Activated naive CD4-positive, alpha-beta T cell treated with anti-CD3 and anti-CD28 coated beads for 36 hours (primary cell): ENCODE measurements around the gene DOK6. TPM values are rescaled to one million over a fixed set of nuclear protein-coding genes. Genes with fewer than 3 reads are reported as not detected.
"Not testable (repeated sequence)": the region's sequence is repeated elsewhere in the genome, so short reads cannot be mapped to it uniquely, and the experiment has no call there.

ENCODE experiments used
- CTCF ChIA-PET: fragments of 350-600 bp; sonication (Branson Sonifier 250); formaldehyde crosslinking; loops from one replicate; lab custom pipeline; 2021; ENCODE audit warnings: antibody characterized with exemption; lab: Charles Lee
- DNase-seq: peaks from one replicate; pipeline ENCODE4 v3.0.0-alpha.2; 2020
- H3K27ac Mint-ChIP-seq: one replicate; pipeline ENCODE4 v1.8.0; 2021; ENCODE audit warnings: mild to moderate bottlenecking, mixed read lengths
- H3K27me3 Mint-ChIP-seq: one replicate; pipeline ENCODE4 v1.8.0; 2021; ENCODE audit warnings: low read depth, mixed read lengths
- H3K36me3 Mint-ChIP-seq: one replicate; pipeline ENCODE4 v1.8.0; 2021; ENCODE audit warnings: low read depth, mixed read lengths
- H3K4me1 Mint-ChIP-seq: one replicate; pipeline ENCODE4 v1.8.0; 2021; ENCODE audit warnings: low read depth, mixed read lengths
- H3K4me3 Mint-ChIP-seq: one replicate; pipeline ENCODE4 v1.8.0; 2021; ENCODE audit warnings: mild to moderate bottlenecking, moderate library complexity, mixed read lengths
- H3K9me3 Mint-ChIP-seq: one replicate; pipeline ENCODE4 v1.8.0; 2021; ENCODE audit warnings: mixed read lengths
- intact Hi-C: fragments of 100-400 bp; cut with micrococcal nuclease; formaldehyde crosslinking; loops from one replicate; pipeline ENCODE4 v1.15.1; 2023
- total RNA-seq, 2 experiments: library from RNA; stranded (reverse); gene quantifications; one replicate each; pipeline ENCODE4 v1.2.3, GENCODE V29; 2021

DOK6 gene
- total RNA-seq, 2 experiments from 2014 or later: not detected

DNA sequence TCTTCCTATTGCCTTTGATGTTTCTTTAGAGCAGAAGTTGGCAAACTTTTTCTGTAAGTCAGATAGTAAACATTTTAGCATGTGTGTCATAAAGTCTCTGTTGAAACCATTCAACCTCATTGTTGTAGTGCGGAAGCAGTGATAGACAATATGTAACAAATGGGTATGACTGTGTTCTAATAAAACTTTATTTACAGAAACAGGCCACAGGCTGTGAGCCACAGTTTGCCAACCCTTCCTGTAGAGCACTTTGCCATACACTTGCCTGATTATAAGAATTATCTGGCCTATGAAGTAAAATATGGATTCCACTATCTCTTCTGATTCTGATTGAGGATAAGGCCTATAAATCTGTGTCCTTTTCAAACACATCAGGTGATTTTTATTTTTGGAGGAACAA lies 237.4 kb downstream of the DOK6 start:
- H3K4me1 Mint-ChIP-seq: no peaks in the 10 kb centered on the region
- no peaks in the 10 kb centered on the region for H3K36me3 Mint-ChIP-seq
- H3K27me3 Mint-ChIP-seq: no peaks in the 10 kb centered on the region
- no peak overlapping the region for H3K4me3 Mint-ChIP-seq
- no peaks in the 10 kb centered on the region for H3K9me3 Mint-ChIP-seq
- intact Hi-C loops: loop anchor here (5.0 to 10.0 kb wide), 2 partner anchors 559 to 817 kb away; no protein-coding TSS in a partner anchor
- no peak overlapping the region for H3K27ac Mint-ChIP-seq
- CTCF ChIA-PET: interaction anchor here (1.3 to 1.8 kb wide), 2 partner anchors 9 to 449 kb away, joined by 5 read pairs; no protein-coding TSS in a partner anchor
- no peak for DNase-seq

- CTCF ChIA-PET: interaction anchor here (0.6 to 1.8 kb wide), 2 partner anchors 10 to 465 kb away, joined by 3 to 5 read pairs; no protein-coding TSS in a partner anchor
- Mint-ChIP-seq H3K27ac (no peak overlapping the region), H3K4me1 (no peaks in the 10 kb centered on the region), H3K9me3 (no peaks in the 10 kb centered on the region), H3K27me3 (peaks cover 3% of the 10 kb centered on the region), H3K4me3 (no peak overlapping the region), H3K36me3 (no peaks in the 10 kb centered on the region)
- no peak for DNase-seq
- intact Hi-C loops: no loop called here
Observed at GRCh38 chr18:69647702-69648101, 247.0 kb downstream of the DOK6 start.

GRCh38 chr18:69648486-69648885 lies 247.8 kb downstream of the DOK6 start:
- H3K4me1 Mint-ChIP-seq: no peaks in the 10 kb centered on the region
- intact Hi-C loops: no loop called here
- CTCF ChIA-PET: interaction anchor here (0.6 kb wide), 1 partner anchor 465 kb away, joined by 3 read pairs; no protein-coding TSS in a partner anchor
- no peaks in the 10 kb centered on the region for H3K36me3 Mint-ChIP-seq
- no peak overlapping the region for H3K27ac Mint-ChIP-seq
- H3K4me3 Mint-ChIP-seq: no peak overlapping the region
- DNase-seq: no peak
- H3K9me3 Mint-ChIP-seq: no peaks in the 10 kb centered on the region
- peaks cover 3% of the 10 kb centered on the region for H3K27me3 Mint-ChIP-seq

DNA sequence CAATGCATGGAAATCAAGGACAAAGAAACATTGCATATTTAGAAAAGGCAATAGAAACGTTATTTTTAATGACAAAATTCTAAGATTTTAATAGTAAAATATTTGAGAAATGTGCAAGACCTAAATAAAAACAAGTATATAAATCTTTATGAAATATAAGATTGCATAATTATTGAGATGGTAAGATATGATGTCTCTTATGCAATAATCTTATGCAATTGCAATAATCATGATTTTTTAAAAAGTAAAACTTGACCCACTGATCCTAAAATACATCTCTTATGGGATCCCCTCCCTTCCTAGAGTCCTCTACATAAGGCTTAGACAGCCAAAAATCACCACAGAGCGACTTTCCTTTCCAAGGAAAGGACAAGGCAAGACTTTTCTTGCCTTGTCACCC lies 249.0 kb downstream of the DOK6 start:
- H3K4me1 Mint-ChIP-seq: no peaks in the 10 kb centered on the region
- peaks cover 3% of the 10 kb centered on the region for H3K27me3 Mint-ChIP-seq
- intact Hi-C loops: no loop called here
- DNase-seq: no peak
- H3K27ac Mint-ChIP-seq: no peak overlapping the region
- H3K9me3 Mint-ChIP-seq: no peaks in the 10 kb centered on the region
- no peak overlapping the region for H3K4me3 Mint-ChIP-seq
- CTCF ChIA-PET: no interaction called here
- H3K36me3 Mint-ChIP-seq: no peaks in the 10 kb centered on the region

DNA sequence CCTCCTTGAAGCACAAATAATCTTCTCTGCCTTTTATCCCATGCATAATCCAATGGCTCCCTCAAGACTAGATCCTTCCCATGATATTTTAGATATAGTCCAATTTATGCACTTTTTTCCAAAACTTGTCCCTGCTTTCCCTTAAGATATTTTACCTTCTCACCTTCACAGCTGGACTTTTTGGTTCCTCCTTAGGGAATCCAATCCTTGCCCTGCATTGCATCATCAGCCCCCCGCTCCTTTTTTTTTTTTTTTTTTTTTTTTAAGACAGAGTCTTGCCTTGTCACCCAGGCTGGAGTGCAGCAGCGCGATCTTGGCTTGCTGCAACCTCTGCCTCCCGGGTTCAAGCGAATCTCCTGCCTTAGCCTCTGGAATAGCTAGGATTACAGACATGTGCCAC lies 250.6 kb downstream of the DOK6 start:
- Mint-ChIP-seq H3K4me1 (no peaks in the 10 kb centered on the region), H3K4me3 (no peak overlapping the region), H3K27me3 (peaks cover 3% of the 10 kb centered on the region), H3K36me3 (no peaks in the 10 kb centered on the region), H3K9me3 (no peaks in the 10 kb centered on the region), H3K27ac (no peak overlapping the region)
- DNase-seq: no peak
- CTCF ChIA-PET: no interaction called here
- intact Hi-C loops: no loop called here

GRCh38 chr18:69655816-69656215 lies 255.1 kb downstream of the DOK6 start:
- intact Hi-C loops: no loop called here
- CTCF ChIA-PET: no interaction called here
- Mint-ChIP-seq H3K36me3 (no peaks in the 10 kb centered on the region), H3K4me1 (no peaks in the 10 kb centered on the region), H3K9me3 (no peaks in the 10 kb centered on the region), H3K27ac (no peak overlapping the region), H3K27me3 (peaks cover 3% of the 10 kb centered on the region), H3K4me3 (no peak overlapping the region)
- no peak for DNase-seq

DNA sequence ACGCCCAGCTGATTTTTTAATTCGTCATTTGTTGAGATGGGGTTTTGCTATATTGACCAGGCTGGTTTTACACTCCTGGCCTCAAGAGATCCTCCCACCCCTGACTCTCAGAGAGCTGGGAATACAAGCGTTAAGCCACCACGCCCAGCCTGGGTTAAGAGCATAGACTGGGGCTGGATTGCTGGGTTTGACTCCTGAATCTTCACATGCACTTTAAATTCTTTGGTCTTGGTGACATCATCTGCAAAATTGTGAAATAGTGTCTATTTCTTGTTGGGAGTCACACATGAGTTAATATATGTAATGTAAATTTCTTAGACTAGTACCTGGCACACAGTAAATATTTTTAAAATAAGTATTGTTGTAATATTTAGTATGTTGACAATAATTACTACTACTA lies 257.4 kb downstream of the DOK6 start:
- Mint-ChIP-seq H3K36me3 (no peaks in the 10 kb centered on the region), H3K4me3 (no peak overlapping the region), H3K27ac (no peak overlapping the region), H3K27me3 (no peaks in the 10 kb centered on the region), H3K4me1 (no peaks in the 10 kb centered on the region), H3K9me3 (no peaks in the 10 kb centered on the region)
- CTCF ChIA-PET: no interaction called here
- DNase-seq: no peak
- intact Hi-C loops: no loop called here

DNA sequence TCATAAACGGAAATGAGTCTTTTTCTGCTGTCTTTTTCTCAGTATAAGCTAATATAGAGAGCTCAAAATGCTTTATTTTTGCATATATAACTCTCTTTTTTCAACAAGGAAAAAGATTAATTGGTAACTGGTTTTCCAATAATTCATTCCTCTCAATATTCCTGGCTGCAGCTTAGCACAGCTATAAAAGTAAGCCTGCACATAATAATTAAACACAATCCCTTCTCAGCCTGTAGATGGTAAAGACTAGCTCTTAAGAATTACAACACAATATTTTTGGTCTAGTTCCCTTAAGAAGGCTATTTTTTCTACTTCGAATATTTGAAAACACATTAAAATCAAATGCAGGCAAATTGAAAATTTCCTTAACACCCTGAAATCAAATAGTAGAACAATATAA lies 258.0 kb downstream of the DOK6 start:
- intact Hi-C loops: no loop called here
- Mint-ChIP-seq H3K9me3 (no peaks in the 10 kb centered on the region), H3K27me3 (no peaks in the 10 kb centered on the region), H3K4me1 (no peaks in the 10 kb centered on the region), H3K27ac (no peak overlapping the region), H3K36me3 (no peaks in the 10 kb centered on the region), H3K4me3 (no peak overlapping the region)
- DNase-seq: no peak
- CTCF ChIA-PET: no interaction called here

GRCh38 chr18:69659142-69659651 lies 258.5 kb downstream of the DOK6 start:
- H3K4me3 Mint-ChIP-seq: no peak overlapping the region
- CTCF ChIA-PET: no interaction called here
- intact Hi-C loops: no loop called here

GRCh38 chr18:69662090-69662489 lies 261.4 kb downstream of the DOK6 start:
- H3K4me1 Mint-ChIP-seq, intact Hi-C loops, H3K36me3 Mint-ChIP-seq, H3K4me3 Mint-ChIP-seq, H3K9me3 Mint-ChIP-seq, H3K27me3 Mint-ChIP-seq, H3K27ac Mint-ChIP-seq, DNase-seq: not testable (repeated sequence)
- CTCF ChIA-PET: interaction anchor here (0.6 kb wide), 3 partner anchors 76 to 763 kb away, joined by 3 read pairs; no protein-coding TSS in a partner anchor

More at GRCh38 chr18:69659142-69659651, 258.5 kb downstream of the DOK6 start:
- Mint-ChIP-seq H3K27me3 (no peaks in the 10 kb centered on the region), H3K27ac (no peak overlapping the region), H3K9me3 (no peaks in the 10 kb centered on the region), H3K4me1 (no peaks in the 10 kb centered on the region), H3K36me3 (no peaks in the 10 kb centered on the region)
- DNase-seq: no peak

GRCh38 chr18:69664399-69664798 lies 263.7 kb downstream of the DOK6 start:
- H3K27ac Mint-ChIP-seq: no peak overlapping the region
- no peaks in the 10 kb centered on the region for H3K36me3 Mint-ChIP-seq
- no peak for DNase-seq
- no peaks in the 10 kb centered on the region for H3K4me1 Mint-ChIP-seq
- intact Hi-C loops: no loop called here
- H3K27me3 Mint-ChIP-seq: no peaks in the 10 kb centered on the region
- CTCF ChIA-PET: no interaction called here
- no peaks in the 10 kb centered on the region for H3K9me3 Mint-ChIP-seq
- no peak overlapping the region for H3K4me3 Mint-ChIP-seq

- peaks cover 2% of the 10 kb centered on the region for H3K27me3 Mint-ChIP-seq
Observed at GRCh38 chr18:69674292-69674877, 273.7 kb downstream of the DOK6 start.

DNA sequence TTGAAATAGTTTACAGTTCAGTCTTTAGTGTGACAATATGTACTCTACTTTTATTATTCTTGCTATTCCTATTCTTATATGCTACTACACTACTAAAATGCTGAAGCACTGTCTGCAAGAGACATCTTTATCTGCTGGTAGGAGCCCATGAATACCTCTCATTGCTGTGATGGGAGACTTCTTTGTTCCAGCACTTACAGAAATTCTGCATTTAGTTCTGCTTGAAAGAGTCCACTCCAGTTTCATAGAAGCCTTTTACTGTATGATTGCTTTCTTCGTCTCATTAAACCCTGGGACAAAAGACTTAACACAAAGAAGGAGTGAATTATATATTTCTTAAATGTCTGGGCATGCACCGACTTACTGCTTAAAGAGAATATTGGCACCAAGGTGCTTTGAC lies 274.3 kb downstream of the DOK6 start:
- DNase-seq: no peak
- Mint-ChIP-seq H3K27me3 (peaks cover 2% of the 10 kb centered on the region), H3K4me1 (no peaks in the 10 kb centered on the region), H3K9me3 (no peaks in the 10 kb centered on the region), H3K27ac (no peak overlapping the region), H3K36me3 (no peaks in the 10 kb centered on the region), H3K4me3 (no peak overlapping the region)
- intact Hi-C loops: no loop called here
- CTCF ChIA-PET: no interaction called here

More at GRCh38 chr18:69674292-69674877, 273.7 kb downstream of the DOK6 start:
- Mint-ChIP-seq H3K36me3 (no peaks in the 10 kb centered on the region), H3K4me3 (no peak overlapping the region), H3K27ac (no peak overlapping the region), H3K9me3 (no peaks in the 10 kb centered on the region), H3K4me1 (no peaks in the 10 kb centered on the region)
- CTCF ChIA-PET: no interaction called here
- intact Hi-C loops: no loop called here
- DNase-seq: no peak
